CD4-positive, alpha-beta T cell treated with Interleukin-12 subunit alpha and Interleukin-12 subunit beta, for 1 hour (primary cell): ENCODE data around the gene KLK4.
"Not testable (repeated sequence)": the region's sequence is repeated elsewhere in the genome, so short reads cannot be mapped to it uniquely, and the experiment has no call there.

ENCODE experiments used
- DNase-seq: peaks from one replicate; pipeline ENCODE4 v3.0.0-alpha.2; 2020

The KLK4 gene

GRCh38 chr19:50912727-50913716 is 1.8 kb upstream of the KLK4 start:
- DNase-seq, result no peak

GRCh38 chr19:50912102-50912599 is 956 bp upstream of the KLK4 start:
- no peak for DNase-seq

DNA sequence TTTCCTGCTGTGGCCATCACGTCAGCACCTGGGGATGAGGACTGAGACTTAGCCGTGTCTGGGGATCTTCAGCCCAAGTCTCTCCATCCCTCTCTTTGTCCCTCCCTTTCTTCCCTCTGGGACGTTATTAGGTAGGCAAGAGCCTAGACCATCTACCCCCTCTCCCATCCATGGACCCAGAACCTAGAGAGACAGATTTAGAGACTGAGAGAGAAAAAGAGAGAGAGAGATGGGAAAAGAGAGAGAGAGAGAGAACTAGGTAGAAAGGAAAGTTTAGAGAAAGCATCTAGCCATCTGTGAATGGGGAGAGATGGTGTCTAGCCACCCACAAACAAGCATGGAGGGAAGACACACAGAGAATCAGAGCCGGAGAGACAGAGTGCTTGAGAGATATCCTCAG is 473 bp downstream of the KLK4 start:
- no peak for DNase-seq

DNA sequence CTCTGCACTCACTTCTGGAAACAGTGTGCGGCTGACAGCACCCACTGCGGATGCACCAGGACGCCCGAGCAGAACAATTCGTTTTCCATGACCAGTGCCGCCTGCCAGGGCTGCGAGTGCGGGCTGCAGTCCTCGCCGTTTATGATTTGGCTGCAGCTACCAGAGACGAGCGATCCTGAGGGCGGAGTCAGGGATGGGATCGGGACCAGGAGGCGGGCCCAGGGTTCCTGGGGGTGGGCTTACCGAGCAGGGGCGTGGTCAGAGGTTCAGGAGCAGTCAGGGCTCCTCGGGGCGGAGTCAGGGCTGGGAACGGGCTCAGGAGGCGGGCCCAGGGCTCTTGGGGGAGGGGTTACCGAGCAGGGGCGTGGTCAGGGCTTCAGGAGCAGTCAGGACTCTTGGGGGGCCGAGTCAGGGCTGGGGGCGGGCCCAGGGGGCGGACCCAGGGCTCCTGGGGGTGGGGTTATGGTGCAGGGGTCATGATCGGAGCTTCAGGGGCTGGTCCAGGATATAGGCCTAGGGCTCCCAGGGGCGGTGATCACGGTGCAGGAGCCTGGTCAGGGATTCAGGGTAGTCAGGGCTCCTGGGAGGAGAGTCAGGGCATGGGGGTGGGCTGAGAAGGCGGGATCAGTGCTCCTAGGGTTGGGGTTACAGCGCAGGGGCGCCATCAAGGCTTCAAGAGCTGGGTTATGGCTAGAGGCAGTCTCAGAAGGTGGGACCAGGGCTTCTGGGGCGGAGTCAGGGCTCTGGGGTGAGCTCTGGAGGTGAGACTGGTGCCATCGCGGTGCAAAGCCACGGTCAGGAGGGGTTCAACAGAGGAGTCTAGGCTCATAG is 1.7 kb downstream of the KLK4 start:
- no peak for DNase-seq

DNA sequence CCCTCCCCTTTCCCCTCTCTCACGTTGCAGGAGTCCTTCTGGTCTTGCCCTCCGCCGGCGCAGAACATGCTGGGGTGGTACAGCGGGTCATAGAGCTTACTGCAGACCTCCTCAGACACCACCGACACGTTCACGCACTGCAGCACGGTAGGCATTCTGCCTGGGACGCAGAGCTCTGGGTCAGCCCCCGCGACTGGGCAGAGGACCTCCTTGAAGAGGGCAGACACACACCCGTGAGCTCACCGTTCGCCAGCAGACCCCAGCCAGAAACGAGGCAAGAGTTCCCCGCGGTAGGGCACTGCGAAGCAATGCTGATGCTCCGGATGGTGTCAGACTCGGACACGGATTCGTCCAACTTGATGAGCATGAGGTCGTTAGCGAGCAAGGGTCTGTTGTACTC is 2.9 kb downstream of the KLK4 start:
- no peak for DNase-seq

DNA sequence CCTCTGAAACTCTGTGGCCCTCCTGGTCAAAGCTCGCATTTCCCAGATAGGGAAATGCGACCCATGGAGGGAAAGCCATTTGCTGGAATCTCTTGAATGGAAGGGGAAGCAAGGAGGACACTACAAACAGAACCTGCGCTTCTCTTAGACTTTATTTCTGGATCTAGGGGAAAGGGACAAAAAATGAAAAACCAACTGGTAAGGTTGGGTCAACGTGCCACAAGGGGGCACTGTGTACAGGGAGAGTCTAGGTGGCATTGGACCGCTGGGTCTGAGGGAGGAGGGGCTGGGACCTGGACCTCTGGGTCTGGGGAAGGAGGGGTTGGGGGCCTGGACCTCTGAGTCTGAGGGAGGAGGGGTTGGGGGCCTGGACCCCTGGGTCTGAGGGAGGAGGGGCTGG is 5.0 kb downstream of the KLK4 start:
- DNase-seq, result no peak

DNA sequence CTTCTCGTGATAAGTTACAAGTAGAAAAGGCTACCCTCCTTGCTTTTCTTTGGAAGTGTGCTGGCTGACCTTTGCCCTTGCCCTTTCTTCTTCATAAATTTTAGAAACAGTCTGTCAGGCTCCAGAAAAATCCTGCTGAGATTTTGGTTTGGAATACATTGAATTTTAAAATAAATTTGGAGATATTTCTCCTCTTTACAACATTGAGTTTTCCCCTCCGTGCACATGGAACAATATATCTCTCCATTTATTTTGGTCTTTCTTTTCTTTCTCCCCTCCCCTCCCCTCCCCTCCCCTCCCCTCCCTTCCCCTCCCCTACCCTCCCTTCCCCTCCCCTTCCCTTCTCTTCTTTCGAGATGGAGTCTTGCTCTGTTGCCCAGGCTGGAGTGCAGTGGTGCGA is 8.6 kb downstream of the KLK4 start:
- DNase-seq, result no peak

- no peak for DNase-seq
Measured at GRCh38 chr19:50899569-50899968, 11.6 kb downstream of the KLK4 start.

DNA sequence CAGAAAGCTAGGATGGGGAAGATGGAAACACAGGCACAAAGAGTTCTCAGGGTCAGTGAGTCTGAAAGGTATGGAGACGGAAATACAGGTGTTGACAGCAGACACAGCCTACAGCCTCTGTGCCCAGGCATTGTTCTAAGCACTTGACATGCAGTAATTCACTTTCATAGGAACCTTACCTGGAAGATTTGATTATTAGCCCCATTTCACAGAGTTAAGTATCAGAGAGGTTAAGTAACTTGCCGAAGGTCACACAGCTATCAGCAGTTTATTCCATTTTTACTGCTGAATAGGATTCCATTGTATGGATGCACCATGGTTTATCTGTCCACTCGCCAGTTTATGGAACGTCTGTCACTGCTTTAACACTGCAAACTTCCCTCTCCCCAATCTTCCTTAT is 13.2 kb downstream of the KLK4 start:
- no peak for DNase-seq

- no peak for DNase-seq
Measured at GRCh38 chr19:50897612-50898011, 13.6 kb downstream of the KLK4 start.

- no peak for DNase-seq
Measured at GRCh38 chr19:50897191-50897607, 14.0 kb downstream of the KLK4 start.

DNA sequence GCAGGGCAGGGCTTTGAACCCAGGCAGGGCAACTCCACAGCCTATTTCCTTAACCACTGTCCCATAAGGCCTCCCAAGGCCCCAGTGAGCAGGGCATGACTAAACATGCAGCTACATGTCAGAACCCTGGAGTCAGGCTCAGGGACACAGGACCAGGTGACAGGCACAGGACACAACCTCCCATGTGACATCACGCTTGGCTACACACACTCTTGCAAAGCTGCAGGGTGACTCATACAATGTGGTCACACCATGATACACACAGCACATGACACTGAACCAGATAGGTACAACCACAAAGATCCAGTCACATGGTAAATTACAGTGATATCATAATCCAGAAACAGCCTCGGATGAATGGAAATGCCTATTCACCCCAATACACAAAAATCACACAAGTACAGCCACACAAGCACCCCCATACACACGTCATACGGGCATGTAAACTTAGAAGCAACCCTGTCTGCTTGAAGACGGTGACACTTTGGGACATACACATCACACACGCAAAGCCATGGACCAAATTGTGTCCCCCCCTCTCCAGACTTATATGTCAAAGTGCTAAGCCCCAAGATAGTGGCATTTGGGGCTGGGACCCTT is 14.5 kb downstream of the KLK4 start:
- DNase-seq, result no peak

- not testable (repeated sequence) for DNase-seq
Measured at GRCh38 chr19:50896089-50896590, 15.1 kb downstream of the KLK4 start.

DNA sequence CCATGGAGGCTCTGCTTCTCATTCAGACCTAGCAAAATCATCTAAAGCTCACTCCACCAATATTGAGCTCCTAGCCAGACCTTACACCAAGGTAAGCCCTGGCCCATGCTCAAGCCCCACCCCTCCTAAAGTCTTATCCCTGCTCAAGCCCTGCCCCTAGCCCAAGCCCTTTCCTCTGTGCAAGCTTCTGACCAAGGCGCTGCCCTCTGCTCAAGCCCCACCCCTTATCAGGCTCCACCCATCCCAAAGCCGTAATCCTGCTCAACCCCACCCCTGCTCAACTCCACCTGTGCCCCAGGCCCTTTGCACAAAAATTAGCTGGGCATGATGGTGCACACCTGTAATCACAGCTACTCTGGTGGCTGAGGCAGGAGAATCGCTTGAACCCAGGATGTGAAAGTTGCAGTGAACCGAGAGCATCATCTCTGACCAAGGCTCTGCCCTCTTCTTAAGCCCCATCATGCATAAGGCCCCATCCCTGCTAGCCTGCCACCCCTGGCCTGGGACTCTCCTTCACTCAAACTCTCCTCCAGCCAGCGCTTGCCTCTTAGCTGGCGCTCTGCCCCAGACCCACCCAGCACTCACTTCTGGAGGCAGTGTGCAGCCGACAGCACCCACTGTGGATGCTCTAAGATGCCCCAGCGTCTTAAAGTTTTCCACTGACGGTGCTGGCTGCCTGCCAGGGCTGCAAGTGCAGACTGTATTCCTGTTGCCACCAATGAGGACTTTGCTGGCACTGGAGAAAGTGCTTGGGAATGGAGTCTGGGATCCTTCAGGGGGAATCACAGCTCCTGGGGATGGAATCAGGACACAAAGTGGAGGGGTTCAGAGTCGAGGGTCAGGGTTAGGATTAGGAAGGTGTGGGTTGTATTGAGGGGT is 16.5 kb downstream of the KLK4 start:
- DNase-seq, result no peak

DNA sequence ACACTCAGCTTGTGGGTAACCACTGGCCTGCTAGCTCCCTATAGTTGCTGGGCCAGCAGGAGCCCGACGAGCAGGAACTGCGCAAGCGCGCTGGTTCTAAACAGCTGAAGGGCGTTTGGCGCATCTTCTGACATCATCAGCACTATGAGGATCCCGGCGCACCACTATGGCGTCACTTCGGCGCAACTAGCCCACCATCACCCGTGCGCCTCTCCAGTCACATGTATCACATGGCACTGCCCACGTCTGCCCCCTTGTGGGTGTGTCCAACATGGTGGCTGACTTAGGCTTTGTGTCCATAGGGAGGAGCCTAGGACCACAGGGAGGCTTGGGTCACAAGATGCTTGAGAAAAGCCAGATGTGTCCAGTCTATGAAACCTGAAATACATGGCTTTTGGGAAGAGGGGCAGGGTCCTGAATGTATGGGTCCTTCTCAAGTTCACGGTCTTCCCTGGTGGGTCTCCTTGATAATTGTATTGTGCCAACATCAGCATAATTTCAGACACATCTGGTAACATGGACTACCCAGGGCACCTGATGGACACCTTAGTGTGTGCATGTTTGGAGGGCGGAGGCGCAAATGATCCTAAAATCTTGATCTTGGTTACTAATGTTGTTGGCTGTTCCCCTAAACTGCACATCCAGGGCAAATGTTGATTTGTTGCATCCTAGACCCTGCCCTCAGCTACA is 18.0 kb downstream of the KLK4 start:
- no peak for DNase-seq

- DNase-seq, result no peak
Measured at GRCh38 chr19:50891253-50891625, 20.0 kb downstream of the KLK4 start.

GRCh38 chr19:50890422-50891252 is 20.6 kb downstream of the KLK4 start:
- DNase-seq, result no peak

DNA sequence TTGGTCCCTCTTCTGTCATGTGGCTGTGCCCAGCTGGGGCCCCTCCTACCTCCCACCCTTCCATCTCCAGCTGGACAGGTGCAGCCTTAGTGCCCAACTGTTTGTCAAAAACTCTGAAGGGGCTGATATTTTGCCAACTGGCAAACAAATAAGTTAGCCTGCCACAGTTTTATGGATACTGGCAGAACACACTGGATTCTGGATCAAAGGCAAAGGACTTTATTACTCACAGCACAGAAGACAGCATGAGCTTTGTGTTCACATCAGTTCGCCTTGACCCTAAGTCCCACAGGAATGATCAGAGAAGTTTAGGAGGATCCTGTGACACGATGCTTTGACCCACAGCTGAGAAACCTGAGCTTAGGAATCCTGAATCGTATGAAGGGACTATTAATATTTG is 21.6 kb downstream of the KLK4 start:
- DNase-seq, result no peak

DNA sequence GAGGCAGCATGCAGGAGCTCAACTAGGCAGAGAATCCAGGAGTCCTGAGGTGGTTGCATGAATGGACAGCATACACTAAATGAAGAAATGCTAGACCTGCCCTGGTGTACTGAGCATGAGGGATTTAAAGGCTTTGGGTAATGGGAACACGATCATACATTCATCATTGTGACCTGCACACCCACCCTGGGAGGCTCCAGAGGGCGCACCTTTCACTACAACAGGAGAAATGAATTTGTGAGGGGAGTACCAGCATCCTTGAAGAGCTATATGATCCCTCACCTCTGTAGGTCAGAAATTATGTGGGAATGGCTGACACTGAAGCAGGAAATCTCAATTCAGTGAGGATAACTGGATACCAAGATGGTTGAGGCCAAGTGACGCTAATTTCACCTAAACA is 29.0 kb downstream of the KLK4 start:
- no peak for DNase-seq

DNA sequence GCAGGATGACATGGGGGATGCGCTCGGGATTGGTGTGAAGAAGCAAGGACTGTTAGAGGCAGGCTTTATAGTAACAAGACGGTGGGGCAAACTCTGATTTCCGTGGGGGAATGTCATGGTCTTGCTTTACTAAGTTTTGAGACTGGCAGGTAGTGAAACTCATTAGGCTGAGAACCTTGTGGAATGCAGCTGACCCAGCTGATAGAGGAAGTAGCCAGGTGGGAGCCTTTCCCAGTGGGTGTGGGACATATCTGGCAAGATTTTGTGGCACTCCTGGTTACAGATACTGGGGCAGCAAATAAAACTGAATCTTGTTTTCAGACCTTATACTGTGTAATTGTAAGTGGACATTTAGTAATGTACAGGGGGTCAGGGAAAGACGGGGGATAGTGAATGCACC is 31.0 kb downstream of the KLK4 start:
- no peak for DNase-seq

DNA sequence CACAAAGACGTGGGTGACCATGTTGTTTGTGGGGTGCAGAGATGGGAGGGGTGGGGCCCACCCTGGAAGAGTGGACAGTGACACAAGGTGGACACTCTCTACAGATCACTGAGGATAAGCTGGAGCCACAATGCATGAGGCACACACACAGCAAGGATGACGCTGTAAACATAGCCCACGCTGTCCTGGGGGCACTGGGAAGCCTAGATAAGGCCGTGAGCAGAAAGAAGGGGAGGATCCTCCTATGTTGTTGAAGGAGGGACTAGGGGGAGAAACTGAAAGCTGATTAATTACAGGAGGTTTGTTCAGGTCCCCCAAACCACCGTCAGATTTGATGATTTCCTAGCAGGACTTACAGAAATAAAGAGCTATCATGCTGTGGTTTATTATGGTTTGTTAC is 32.3 kb downstream of the KLK4 start:
- DNase-seq, result no peak
